Lower leg skin (tissue), 3 donors: ENCODE data around the gene BAD.

ENCODE experiments used
- POLR2A ChIP-seq, 2 donors: fragments of 450-650 bp; IDR thresholded peaks; one replicate each; pipeline ENCODE4 v1.6.1; 2016 to 2017; ENCODE audit warnings: antibody characterized with exemption in 2 of 2, mild to moderate bottlenecking in 1 of 2, moderate library complexity in 1 of 2
- TF ChIP-seq, protein P1 (sequence below), 3 donors: fragments of 450-650 bp; IDR thresholded peaks; one replicate each; pipeline ENCODE4 v1.5.1; 2016; ENCODE audit warnings: antibody characterized with exemption in 3 of 3, mild to moderate bottlenecking in 3 of 3, moderate library complexity in 2 of 3

GRCh38 chr11:64284048-64284961, at the start of gene BAD:
- TF ChIP-seq, protein P1, sequence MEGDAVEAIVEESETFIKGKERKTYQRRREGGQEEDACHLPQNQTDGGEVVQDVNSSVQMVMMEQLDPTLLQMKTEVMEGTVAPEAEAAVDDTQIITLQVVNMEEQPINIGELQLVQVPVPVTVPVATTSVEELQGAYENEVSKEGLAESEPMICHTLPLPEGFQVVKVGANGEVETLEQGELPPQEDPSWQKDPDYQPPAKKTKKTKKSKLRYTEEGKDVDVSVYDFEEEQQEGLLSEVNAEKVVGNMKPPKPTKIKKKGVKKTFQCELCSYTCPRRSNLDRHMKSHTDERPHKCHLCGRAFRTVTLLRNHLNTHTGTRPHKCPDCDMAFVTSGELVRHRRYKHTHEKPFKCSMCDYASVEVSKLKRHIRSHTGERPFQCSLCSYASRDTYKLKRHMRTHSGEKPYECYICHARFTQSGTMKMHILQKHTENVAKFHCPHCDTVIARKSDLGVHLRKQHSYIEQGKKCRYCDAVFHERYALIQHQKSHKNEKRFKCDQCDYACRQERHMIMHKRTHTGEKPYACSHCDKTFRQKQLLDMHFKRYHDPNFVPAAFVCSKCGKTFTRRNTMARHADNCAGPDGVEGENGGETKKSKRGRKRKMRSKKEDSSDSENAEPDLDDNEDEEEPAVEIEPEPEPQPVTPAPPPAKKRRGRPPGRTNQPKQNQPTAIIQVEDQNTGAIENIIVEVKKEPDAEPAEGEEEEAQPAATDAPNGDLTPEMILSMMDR (IDR thresholded peaks at IDR 0.05), result no peak
- no peak for TF ChIP-seq POLR2A (IDR thresholded peaks at IDR 0.05)
